GM18870 (cell line): ENCODE measurements around the gene PRKCH.

Experiments used
- ATAC-seq: cut with Tn5 transposase; IDR thresholded peaks from one replicate; pipeline ENCODE4 v1.9.1; 2021; ENCODE audit warnings: moderate library complexity; ENCODE audit not compliant: unreplicated experiment

Gene PRKCH

DNA sequence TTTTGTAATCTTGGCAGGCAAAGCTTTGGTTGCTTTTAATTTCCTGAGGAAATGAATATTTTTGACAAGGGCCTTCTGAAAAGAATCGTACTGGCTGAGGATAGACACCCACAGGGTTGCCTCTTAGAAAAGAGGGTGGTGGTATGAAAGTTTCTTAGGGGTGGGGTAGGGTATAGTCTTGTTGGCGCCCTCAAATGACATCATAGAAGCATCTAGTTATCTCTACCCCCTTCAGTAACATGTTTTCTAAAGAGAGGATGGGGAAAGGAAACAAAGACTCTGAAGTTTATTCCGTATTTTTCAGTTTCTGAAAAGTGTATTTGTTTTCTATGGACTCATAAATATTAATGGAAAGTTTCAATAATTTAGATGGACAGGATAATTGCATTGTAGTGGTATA, 13.7 kb downstream of the PRKCH start:
- ATAC-seq: no peak

DNA sequence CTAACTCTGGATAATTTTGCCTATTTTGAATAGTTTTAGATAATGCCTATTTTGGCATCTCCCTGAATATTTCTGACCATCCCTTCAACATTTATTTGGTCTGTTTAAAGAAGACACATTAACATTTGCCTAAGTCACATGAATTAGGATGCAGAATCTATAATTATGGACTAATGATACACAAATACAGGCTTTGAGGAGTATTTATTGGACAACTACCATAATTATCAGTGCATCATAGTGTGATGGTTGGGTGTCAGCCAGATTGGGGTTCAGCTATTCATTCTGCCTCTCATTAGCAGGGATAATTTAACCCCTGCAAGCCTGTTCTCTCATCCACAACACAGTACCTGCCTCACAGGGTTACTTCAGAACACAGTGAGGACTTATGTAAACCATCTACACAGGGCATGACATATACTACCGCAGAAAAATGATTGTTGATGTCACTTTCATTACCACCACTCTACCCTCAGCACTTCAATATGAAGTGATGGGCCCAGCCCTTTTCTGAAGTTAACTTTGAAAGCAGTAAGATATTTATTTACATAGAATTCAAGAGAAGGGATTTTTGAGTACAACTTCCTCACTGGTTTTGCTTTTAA, 14.4 kb downstream of the PRKCH start:
- ATAC-seq: no peak

DNA sequence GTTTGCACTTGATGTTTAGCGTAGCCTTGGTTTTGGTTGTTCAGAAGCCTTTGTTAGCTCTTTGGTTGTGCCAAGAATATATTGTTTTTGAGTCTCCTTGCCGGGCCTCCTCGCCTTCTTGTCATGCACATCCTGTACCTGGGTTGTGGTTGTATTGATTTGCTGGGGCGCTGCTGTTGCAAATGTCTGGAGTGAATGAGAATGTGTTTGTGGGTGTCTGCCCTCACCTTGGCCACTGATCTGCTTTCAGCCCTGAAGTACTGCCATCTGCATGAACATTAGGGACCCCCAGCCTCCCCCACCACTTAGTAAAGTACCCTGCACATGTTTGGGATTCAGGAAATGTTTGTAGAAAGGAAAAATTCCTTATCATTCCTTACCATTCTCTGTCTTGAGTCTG, 16.5 kb downstream of the PRKCH start:
- no peak for ATAC-seq

GRCh38 chr14:61338457-61338856, 17.1 kb downstream of the PRKCH start:
- ATAC-seq: no peak

- no peak for ATAC-seq
Measured at GRCh38 chr14:61341275-61342206, 20.2 kb downstream of the PRKCH start.

DNA sequence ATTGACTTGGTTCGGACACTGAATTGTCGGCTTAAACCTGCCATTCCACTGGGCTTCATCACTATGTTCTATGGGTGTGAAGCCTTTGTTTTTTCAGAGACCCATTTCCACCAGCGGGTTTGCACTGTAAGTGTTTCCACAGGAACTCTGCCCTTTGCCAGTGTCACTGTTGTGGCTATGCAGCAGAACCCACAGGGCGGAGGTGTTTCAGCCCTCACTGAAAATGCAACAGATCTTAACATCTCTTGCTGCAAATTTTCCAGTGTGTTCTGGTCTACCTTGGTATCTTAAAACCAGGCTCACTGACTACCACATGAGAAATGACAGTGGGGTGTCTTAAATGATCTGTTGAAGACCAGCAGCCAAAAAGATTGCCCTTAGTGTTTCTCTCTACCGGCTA, 21.1 kb downstream of the PRKCH start:
- no peak for ATAC-seq

GRCh38 chr14:61342932-61343331, 21.6 kb downstream of the PRKCH start:
- ATAC-seq: no peak

DNA sequence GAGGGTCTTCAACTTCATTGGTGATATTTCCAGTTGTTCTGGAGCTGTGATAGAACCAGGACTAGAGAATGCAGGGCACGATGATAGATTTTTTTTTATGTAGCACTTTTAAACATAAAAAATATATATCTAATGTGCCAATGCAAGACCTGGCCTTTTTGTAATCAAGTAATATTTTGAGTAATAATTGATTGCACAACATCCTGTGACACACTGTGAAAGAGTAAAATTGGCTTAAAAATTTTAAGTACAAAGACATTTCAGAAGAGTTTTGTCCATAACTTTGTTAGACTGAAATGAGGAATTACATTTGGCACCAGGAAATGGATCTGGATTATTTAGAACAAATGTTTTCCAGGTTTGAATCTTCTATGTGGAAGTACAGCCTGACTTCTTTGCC, 22.1 kb downstream of the PRKCH start:
- ATAC-seq: no peak

DNA sequence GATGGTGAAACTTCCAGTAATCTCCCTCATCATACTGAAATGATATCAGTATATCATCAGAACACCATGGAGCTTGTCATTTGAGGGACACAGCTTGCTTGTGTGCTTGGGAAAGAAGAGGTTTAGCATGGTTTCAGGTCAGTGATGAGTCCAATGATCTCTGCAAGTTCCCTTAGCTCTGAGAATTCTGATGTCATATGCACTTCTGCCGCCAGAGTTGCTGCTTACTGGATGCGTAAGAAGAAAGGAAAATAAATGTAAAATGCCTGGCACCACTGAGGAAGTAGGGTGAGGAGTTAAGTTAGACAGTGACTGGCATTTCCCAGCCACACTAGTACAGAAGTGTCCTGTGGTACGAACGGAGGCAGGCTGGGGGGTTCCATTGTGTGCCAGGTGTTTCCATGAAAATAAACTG, 22.6 kb downstream of the PRKCH start:
- ATAC-seq: no peak

- ATAC-seq: no peak
Measured at GRCh38 chr14:61344437-61345150, 23.2 kb downstream of the PRKCH start.

GRCh38 chr14:61345151-61345482, 23.7 kb downstream of the PRKCH start:
- no peak for ATAC-seq

DNA sequence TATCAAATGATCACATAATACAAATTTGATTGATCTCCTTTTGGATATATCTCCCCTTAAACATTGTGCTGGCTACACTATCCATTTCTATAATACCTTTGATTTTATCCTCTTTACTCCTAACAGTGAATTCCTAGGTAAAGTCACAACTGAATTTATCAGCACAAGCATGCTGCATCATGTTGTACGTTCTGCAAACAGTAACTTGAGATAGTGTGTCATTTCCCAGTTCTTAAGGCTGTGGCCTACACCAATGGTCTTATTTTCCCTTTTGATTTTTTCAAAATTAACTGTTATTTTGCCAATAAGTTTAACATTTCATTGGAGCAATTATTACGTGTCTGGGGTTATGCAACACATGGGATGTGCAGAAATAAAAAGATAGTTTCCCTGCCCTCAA, 24.8 kb downstream of the PRKCH start:
- no peak for ATAC-seq

- no peak for ATAC-seq
Measured at GRCh38 chr14:61346793-61347192, 25.4 kb downstream of the PRKCH start.

DNA sequence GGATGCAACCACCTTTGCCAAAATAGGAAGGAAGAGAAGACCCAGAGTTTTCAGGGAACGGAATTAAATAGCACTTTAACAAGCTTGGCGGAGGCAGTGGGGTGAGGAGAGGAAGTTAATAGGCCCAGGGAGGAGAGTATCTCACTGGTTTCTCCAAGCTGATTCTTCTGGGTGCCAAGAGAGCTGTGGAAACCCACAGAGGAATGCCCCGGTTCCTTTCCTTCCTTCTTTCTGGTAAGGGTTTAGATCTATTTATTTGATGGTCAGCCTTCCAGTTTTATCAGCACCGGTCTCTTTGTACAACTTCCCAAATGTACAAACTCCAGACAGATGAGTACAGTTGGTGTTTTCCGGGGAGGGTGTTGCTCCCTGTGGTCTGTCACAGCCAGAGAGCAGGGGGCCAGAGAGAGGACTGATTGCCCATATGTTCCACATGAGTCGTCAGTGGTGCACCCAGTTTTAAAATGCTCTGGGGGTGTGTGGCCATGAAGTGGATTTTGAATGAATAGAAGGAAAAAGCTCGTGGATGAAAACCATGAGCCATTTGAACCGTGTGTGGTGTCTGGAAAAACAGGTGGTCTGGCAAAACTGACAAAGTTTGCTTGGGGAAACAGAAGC, 26.6 kb downstream of the PRKCH start:
- ATAC-seq: no peak

DNA sequence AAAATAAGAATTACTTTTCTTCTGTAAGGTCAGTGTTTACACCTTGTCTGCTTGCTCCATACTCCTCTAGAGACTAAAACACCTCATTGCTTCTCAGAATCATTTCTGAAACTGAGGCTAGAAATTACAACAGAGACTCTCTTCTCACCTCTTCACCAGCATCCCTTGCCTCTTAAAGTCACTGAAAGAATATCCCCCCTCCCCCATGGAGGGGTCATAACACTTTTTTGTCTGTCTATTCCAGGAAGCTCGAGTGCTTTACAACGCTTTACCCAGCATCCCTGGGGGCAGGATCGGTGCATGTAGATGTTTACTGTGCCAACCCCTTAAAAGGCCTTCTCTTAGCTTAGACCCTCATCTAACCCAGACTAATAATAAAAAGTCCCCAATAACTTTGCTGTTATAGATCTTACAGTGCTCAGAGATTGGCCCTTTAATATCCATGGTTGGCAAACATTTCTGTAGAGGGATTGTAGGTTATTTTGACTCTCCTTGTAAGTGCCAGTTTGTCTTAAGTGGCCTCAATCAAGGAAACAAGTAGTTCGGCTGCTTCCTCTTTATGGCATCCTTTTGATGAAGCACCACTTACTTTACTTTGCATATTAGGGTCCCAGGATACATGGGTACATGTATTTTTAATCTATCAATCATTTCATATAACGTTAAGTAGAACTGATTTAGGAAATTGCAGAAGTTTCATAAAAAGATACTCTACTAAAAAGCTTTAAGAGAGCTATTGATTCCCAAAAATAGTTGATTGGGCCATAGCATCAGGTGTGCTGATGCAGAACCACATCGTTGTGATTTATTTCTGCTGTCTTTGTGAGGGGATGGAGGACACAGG, 29.3 kb downstream of the PRKCH start:
- no peak for ATAC-seq

- ATAC-seq: no peak
Measured at GRCh38 chr14:61351477-61351876, 30.1 kb downstream of the PRKCH start.

GRCh38 chr14:61355892-61356325, 34.5 kb downstream of the PRKCH start:
- ATAC-seq: no peak

DNA sequence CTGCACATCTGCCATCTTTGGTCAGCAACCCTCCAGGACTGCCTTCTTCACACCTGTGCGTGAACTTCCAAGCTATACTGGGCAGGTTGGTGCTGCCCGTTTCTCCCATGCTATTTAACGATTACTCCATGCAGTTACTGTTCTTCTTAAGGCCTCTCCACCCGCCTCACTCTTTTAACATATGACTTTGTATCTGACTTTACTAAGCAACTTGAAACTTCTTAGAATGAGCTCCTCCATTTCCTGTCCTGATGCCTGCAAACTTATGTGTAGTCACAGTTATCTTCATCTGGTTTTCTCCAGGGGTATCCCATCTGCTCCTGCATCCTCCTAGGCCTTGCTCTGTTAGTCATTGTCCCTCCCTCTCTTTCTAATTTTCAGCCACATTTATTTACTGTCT, 35.7 kb downstream of the PRKCH start:
- no peak for ATAC-seq

DNA sequence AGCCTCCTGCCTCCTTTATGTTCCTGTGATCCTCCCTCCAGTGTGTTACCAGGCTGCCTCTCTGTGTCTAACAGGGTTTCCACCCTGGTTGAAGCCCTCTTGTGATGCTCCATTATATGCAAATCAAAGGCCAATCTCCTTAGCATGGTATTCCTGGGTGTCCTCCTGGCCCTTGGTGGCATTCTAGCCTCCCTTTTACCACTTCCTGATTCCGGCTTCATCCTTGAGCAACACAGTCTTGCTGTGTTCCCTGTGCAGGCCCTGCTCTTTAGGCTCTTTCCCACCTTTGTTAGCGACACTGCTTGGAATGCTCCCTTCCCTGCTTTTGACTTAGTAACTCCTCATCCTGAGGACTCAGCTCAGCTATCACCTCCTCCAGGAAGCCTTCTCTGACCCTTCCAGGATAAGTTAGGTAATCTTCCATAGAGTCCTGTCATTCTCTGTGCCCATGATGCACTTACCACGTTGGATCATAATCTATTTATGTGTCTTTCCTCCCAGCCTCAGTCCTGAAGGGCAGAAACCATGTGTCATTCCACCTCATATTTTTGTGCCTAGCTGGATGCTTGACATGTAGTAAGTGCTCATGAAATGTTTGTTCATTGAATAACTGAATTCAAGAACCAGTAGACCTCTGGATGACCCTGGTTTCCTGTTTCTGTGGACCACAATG, 37.3 kb downstream of the PRKCH start:
- ATAC-seq: no peak
